HG03354 (cell line): Measurements from ENCODE around the gene HEMK1.

Experiments
- ATAC-seq: cut with Tn5 transposase; IDR thresholded peaks from one replicate; pipeline ENCODE4 v1.9.1; 2021; ENCODE audit warnings: mild to moderate bottlenecking; ENCODE audit not compliant: unreplicated experiment, poor library complexity, severe bottlenecking

Gene HEMK1

DNA sequence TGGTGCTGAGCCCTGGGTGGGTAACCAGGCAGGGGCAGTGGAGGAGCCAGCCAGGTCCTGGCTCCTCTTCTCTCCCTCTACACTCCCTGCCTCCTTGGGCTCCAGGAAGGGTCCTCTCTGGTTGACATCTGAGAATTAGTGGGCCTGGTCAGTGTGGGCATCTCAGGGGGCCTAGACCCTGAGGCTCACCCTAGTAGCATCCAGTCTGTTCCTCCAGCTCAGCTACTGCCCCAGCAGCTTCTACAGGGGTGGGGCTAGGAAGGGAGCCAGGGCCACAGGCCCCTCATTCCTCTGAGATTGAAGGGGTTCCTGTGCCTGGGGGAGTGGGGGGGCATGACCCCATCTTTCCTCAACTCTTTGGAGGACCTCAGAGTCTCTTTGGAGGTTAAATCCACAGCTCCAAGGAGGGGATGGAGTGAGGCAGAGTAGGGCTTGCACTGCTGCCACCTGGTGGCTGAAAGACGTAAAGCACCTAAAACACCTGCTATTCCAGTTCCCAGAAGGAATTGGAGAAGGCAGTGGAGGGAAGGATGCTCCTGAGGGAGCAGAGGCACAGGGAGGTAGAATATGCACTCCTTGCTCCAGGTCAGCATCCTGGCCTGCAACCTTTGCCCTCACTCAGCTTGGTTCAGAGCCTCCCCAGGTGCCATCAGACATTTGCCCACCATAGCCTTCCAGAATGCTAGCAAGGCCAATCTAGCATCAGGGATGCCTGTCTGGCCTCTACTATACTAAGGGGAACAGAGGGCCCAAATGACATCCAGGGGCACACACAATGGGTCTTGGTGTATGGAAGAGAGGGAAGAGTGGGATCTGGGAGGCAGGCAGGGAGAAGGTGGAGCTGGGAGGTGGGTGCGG lies 26.9 kb upstream of the HEMK1 start:
- ATAC-seq: no peak

DNA sequence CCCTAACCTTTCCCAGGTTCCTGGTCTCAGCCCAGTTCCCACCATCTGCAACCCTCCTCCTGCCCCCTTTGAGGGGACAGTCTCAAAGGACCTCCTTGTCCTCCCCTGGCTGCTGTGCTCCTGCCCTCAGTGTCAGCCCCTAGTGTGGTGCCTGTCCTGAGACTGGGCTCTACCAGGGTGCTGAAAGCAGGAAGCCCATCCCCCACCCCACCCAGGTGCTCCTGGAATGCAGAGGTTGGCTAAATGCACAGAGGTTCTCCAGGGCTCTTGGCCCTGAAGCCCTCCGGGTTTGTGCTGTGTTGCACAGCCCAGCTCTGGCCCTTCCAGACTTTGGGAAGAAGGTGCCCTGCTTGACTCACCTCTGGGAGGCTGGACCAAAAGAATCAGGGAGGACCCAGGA lies 23.5 kb upstream of the HEMK1 start:
- no peak for ATAC-seq

DNA sequence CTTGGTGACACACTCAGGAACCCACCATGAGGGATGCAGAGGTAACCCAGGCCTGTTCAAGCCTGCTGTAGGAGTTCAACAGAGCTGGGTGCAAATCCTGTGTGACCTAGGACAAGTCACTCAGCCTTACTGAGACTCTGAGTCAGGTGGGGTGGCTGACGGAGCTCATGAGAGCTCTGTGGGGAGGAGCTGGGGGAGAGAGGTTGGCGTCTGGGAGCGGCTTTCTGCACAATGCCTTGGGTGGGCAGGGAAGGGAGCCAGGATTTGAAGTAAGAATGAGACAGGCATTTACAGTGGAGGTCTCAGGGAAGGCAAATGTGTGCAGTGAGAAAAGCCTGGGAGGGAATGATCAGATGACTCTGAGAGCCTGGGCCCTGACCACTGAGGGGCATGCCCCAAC lies 20.1 kb upstream of the HEMK1 start:
- no peak for ATAC-seq

DNA sequence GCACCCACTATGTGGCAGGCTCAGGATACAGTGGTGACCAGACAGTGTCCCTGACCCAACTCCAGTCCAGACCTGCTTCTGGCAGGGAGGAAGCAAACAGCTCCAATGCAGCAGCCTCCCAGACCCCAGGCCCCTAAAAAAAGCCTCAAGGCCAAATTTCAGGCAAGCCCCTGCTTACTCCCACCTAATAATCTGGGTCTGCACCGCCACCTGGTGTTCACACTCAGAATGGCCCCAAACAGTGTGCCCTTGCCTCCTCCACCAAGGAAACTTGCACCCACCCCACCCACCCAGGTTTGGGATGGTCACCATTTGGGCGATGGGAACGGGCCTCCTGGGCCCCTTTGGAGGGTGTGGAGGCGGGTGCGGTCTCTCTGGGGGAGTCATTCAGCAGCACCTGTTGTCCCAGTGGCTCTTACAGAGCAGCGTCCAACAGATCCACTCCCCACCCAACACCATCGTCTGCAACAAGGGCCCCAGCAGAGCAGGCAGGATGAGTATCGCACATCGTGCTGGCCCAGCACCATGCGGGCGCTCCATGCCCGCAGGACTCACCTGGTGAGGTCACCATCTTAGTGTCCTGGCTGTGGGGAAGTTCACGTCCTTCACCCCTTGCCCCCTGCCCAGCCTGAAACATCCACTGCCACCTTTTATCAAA lies 19.1 kb upstream of the HEMK1 start:
- ATAC-seq: no peak

DNA sequence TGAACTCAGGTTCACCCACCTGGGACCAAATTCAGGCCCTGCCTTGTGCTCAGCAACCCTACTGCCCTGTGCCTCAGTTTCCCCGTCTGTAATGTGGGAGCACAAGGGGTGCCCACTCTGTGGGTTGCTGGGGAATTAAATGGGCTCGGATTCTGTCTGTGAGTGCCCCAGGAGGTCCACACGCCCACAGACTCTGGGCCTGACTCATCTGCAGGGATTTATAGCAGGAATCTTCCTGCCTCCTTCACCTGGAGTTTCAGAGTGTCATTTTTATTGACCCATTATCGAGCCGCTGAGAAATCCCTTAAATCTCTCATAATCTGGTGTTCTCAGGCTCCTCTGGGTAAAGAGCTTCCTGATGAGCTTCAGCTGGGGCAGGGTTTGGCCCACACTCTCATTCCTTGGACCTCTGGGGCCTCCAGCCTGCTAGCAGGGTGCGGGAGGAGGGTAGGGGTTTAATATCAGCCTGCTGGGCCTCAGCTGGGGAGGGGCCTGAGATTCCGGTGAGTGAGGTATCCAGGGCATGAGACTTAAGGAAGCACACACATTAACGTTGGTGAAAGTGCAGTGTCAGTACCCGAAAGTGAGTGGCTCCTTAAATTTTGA lies 18.2 kb upstream of the HEMK1 start:
- ATAC-seq: no peak

DNA sequence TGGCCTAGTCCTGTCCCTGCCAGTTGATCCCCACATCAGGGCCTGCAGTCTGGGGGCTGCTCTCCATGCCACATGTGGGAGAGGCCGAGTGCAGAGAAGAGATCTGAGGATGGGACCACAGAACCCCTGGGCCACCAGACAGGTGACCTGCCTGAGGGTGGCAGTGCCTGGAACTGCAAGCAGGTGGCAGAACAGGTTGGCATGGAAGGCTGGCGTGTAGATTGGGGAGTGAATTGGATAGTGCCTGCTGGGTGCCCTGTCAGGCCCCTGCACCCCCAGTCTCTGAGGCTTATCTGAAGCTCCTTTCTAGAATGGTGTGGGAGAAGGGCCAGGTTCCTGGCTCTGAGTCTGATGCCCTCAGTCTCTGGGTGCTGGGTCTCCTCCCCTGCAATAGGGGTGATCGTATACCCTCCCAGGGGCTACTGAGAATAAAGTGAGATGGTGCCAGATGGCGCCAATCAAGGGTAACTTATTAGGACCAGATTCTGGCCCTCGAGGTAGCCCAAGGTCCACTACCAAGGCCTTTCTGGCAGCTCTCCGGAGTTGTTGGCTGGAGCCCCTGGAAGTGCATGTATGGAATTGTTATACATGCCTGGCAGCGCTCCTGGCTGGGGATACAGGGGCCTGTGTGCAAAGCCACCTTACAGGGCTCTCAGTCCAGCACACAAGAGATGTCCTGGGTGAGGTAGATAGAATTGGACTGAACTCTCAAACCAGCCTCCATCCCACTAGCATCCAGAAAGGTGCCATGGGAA lies 17.5 kb upstream of the HEMK1 start:
- no peak for ATAC-seq

DNA sequence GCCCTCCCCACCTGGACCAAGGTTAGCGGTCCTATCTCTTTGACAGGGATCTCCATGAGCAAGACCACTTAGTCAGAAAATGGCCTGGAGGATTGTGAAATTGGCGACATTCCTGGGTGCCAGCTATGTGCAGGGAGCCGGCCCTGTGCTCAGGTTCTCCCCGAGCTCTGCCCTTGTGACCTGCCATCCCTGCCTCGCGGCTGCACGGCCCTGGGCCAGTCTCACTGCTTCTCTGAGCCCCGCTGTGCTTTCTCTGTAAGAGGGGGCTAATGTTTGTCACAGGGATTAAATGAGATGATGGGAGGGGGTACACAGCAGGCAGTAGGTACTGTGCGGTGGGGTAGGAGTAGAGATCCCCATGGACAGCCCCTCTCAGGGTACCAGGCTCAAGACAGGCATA lies 16.7 kb upstream of the HEMK1 start:
- no peak for ATAC-seq

DNA sequence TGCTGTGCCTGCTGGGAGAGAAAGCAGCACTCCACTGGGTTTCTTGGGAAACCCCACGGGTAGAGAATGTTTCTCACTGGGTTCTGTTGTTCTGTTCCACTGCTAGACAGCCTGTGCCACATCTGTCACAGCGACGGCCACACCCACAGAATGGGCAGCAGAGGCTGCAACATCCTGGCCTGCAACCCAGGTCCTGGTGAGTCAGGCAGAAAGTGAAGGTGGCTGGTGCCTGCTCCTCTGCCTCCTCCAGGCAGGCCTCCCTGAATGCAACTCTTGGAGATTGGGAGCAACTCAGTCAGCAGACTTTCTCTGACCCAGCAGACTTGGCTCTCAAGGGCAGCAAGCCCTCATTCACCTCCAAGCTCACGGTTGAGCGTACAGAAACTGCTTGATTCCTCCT lies 14.8 kb upstream of the HEMK1 start:
- ATAC-seq: no peak

DNA sequence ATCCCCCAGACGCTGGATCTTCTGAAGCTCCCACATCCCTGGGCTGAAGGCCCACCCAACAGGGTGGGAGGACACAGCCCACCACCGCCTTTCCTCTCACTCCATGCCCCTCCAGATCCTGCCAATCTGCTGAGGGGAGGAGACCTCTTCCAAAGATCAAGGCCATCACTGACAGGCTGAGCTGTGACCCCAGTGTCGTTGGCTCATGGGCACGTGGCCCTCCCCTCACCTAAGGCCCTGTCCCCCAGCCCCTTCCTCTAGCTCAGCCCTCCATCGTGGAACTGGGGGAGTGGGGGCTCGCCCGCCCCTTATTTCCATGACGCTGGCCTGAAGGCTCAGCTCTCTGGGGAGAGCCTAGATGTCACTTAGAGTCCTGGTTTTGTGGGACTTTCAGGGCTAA lies 12.2 kb upstream of the HEMK1 start:
- no peak for ATAC-seq

DNA sequence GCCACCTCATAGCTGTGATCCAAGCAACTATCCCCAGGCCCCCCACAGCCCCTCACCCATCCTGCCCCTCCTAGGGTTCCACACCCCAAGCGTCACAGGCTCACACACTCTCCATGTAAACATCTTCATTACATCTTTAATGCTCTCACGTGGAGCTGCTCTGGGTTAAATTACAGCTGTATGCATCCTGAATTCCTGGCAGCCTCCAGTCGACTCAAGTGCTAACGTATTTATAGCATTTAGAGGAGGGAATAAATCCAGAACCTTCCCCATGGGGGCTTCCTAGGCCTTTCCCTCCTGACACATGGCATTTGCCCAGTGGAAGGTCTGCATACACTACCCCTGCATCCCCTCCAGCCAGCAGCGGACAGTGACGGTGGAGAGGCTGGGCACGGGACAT lies 11.4 kb upstream of the HEMK1 start:
- ATAC-seq: no peak

DNA sequence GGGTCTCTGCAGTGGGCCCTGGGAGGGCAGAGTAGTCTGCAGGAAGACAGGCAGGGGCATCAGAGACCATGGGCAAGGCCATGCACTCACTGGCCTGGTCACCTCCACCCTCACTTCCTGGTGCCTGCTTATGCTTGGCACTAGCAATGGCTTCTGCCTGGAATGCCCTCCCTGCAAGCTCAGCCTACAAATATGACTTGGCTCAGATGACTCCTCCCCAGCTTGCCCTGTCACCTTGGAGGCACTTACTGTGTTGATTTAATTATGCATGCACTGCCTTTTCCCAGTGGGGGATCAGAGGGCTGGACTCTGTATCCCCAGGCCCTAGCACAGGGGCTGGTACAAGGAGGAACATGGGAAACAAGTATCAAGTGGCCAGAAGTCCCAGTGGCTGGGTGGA lies 9.6 kb upstream of the HEMK1 start:
- ATAC-seq: no peak

DNA sequence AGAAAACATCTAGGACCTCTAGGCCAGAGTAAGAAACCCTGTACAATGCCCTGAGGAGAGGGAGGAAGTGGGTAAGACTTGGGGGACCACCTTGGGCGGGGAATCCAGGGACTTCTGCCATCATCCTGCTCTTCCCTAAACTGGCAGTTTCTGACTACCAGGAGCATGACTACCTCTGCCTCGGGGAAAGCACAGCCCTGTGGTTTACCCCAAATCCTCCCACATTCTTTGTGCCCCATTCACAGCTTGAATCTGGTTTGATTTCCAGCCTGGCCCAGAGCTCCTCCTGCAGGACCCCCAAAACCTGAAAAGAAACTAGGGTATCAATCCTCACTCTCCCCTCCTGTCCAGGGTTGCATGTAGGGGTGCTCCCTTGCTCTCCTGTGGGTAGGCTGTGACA lies 6.5 kb upstream of the HEMK1 start:
- no peak for ATAC-seq

DNA sequence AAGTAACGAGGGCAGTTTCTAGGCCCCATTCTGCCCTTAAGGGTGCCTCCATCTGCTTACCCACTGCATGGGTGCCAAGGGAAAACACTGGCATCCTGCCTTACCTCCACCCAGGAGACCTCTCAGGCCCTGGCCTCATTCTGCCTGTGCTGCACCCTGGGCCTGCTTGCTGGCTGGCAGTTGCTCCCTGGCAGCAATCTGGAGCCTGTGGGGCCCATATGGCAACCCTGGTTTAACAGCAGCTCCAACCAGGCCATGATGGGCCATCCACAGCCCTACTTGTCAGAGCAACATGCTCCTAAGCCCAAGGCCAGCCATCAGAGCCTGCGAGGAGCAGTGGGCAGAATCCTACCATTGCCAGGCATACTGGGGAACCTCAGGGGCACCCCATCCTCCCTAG lies 5.5 kb upstream of the HEMK1 start:
- ATAC-seq: no peak

DNA sequence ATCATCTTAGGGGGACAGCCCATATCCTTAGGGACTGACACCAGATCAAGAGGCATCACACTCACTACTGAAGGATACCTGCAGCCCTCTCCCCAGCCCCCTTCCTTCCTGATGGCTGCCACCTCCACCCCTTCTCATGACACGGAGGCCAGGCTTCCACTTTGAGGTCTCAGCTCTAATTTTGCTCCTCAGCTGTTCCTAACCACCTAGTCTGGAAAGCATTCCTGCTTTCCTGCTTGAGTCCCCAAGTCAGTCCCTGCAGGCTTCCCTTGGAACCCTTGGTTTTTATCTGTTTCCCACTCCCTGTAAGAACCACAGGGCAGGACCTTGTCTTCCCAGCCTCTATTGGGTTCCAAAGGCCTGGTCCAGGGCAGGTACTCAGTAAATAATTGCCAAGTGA lies 5.0 kb upstream of the HEMK1 start:
- ATAC-seq: no peak

DNA sequence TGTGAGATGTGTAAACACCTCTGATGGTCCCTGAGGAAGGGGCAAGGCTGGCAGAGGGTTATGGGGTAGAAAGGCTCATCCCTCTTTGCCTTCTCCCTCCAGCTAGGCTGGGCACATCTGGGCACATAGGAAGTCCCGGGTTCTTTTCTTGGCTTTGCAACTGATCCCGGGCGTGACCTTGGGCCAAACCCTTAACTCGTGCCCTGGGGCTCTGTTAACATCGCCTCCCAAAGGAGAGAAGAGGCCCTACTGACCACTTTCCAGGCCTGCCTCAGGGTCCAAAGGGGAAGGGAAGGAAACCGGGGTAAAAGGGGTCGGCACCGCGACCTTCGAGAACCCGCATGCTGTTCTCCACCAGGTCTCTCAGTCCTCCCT lies 2.3 kb upstream of the HEMK1 start:
- ATAC-seq: no peak

DNA sequence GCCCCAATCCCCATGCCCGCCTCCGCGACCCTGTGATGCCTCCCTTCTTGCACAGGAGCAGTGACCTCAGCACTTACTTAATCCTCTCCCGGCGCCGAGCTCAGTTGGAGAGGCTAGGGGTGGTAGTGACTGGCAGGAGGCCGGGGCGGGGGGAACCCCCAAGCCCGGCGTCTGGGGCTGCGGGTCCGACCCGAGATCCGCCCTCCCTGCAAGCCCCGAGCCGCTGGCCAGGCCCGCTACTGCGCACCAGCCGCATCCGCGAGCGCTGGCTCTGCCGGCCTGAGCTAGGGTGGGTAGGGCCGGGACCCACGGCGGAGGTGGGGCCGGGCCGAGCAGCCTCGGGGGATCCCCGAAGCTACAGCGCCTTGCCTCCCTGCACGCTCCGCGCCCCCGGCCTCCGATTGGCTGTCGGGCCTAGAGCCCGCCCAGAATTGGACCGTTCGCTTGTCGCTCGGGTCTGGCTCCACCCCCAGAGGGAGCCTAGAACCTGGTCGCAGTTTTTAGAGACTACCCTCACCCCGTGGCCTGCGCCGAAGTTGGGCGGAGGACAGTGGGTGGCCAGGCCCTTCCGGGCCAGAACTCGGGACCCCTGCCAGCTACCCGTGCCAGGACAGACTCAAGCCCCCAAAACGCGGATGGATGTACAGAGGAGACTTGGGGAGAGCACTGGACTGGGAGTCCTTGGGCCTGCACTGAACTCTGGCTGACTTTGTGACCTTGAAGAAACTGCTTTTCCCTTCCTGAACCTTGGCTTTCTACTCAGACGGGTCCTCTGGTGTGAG lies 1.7 kb upstream of the HEMK1 start, which contains the start of gene C3orf18:
Gene C3orf18 (minus strand): TSS at position 362 of the 782 bp plus-strand sequence. CDS start 2,048 bp downstream, outside the sequence.
- peak; percentile 81 for ATAC-seq

DNA sequence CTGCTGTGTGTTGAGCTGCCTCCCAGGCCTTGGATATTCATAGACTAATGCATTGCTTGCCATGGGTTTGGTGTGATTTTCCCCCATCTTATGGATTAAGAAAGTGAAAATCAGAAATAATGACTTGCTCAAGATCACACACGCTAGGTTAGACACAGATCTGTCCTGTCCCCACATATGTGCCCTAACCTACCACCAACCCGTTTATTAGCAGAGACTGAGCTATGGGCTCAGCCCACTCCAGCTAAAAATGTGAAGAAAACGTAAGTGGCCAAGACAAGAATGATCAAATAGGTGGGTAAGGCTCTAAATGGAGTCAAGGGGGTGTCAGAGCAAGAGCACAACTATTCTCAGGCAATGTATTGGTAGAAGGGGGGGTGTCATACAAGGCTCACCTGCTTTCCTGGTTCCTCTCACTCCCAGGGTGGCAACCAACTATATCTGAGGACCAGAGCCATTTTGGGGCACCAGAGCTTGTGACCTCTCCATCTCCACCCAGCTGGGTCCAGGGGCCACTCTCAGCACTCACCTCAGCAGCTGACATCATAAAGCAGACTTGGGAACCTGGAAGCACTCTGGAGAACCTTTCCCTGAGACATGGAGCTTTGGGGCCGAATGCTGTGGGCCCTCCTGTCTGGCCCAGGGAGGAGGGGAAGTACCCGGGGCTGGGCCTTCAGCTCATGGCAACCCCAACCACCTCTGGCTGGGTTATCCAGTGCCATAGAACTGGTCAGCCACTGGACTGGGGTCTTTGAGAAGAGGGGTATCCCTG lies 1.4 kb downstream of the HEMK1 start:
- no peak for ATAC-seq

DNA sequence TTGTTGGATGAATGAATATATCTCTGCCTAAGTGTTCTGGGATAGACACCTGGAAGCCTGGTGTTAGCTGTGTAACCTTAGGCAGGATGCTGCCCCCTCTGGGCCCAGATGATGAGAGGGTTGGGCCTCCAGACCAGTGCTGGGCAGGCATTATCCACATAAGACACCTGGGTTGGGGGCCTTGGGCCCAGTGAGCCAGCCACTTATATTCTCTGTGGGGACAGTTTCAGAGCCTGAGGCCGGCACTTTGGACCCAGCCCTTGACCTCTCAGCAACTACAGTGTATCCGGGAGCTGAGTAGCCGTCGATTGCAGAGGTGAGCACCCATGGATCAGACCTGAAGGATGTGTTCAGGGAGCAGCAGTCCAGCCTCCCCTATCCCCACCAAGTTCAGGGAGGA lies 2.2 kb downstream of the HEMK1 start:
- ATAC-seq: no peak

DNA sequence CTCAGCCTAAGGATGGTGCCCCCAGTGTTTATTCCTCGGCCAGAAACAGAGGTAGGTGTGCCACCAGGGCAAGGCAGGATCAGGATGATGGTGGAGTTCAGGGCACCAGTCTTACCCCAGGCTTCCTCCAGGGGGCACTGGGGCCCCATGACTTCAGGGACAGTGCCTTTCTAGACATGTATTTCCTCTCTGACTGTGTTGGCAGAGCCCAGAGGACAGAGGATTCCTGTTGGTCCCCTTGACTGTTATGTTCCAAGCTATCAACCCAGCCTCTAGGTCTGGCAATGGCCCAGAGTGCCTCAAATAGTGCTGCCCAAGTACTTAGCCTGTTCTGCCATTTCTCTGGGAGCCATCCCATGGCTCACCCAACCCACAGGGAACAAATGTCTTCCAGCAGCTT lies 2.8 kb downstream of the HEMK1 start:
- ATAC-seq: peak; percentile 18
